ENCODE measurements around the gene TAF3. TPM values are rescaled to one million over a fixed set of nuclear protein-coding genes. Genes with fewer than 3 reads are reported as not detected.

TAF3 gene
- total RNA-seq, 1 donor from 2014 or later, result 12.4 TPM

DNA sequence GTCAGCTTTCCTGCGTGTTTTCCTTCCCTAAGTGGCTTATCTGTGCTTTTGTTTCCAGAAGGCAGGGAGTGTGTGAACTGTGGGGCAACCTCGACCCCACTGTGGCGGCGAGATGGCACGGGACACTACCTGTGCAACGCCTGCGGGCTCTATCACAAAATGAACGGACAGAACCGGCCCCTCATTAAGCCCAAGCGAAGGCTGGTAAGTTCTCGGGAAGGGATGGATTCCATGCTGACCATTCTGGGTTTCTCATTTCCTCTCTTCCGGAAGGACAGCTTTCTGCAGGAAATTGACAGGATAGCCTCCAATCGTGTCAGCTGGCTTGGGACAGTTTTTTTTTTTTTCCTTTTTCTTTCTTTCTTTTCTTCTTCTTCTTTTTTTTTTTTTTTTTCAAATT, 245.6 kb downstream of the TAF3 start:
- no peak for DNase-seq (ENCODE audit: low spot score)
- intact Hi-C loops (cut with DNase I), result no loop called here

DNA sequence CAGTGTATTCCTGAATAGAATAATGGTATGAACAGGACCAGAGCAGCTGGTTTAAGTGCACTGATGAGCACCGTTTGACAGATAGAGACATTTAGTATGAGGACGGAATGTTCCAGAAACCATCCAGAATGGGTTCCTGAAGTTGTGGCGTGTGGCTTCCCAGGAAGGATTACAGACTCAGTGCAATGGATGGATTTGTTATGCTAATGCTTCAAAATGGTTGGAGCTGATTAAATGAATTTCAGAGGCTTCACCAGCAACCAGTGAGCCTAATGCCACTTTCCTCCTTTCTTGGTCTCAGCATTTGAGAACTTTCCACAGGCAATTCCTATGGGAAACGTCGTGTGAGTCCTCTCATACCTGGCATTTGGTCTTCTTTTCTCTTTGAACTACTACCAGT, 246.1 kb downstream of the TAF3 start:
- DNase-seq (ENCODE audit: low spot score), result no peak
- intact Hi-C loops (cut with DNase I), result no loop called here

DNA sequence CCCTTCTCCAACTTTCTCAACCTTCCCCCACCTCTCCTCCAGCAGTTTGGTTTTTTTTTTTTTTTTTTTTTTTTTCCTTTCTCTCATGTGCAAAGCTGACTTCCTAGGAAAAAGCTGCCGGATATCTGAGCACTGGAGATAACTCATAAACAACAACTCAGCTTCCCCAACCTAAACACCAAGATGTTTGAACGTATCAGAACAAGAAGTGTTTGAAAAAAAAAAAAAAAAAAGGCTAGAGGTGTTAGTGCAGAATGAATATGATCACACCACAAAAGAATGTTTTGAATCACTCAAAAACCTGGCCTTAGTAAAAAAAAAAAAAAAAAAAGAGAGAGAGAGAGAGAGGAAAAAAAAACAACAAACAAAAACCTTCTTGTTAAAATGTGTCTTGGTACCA, 247.3 kb downstream of the TAF3 start:
- intact Hi-C loops (cut with DNase I), result no loop called here
- DNase-seq (ENCODE audit: low spot score), result no peak

DNA sequence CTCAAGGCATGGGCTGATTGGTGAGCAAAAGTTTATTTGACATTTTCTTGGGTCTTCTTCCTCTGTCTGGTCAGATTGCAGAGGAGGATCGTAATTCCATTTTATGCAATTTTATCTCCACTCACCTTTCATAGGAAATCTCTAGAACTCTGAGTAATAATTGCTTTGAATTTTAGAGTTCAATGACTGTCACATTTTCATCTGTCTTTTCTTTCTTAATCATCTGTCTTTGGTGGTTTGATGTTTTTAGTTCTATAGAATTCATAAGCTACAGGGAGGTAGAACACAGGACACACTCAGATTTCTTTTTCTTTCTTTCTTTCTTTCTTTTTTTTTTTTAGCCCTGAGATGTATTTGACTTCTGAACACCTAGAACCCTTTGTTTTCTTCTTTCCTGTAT, 247.8 kb downstream of the TAF3 start:
- DNase-seq (ENCODE audit: low spot score), result no peak
- intact Hi-C loops (cut with DNase I), result no loop called here

Other genes with a start within 250 kb of the TAF3 start
- 8.4 TPM for gene ITIH5, start 151.5 kb upstream of the TAF3 start, total RNA-seq
- not detected for gene ITIH2, start 115.2 kb upstream of the TAF3 start, total RNA-seq
- 7.5 TPM for gene KIN, start 30.5 kb upstream of the TAF3 start, total RNA-seq
- gene ATP5F1C, start 30.3 kb upstream of the TAF3 start, total RNA-seq, result 570 TPM
- gene GATA3, start 236.2 kb downstream of the TAF3 start, total RNA-seq, result 1.2 TPM

All from cardiac septum (tissue), 1 donor.